GM19397 (cell line): ENCODE measurements around the gene SYT17.

Experiments
- ATAC-seq: cut with Tn5 transposase; IDR thresholded peaks from one replicate; pipeline ENCODE4 v1.9.1; 2021; ENCODE audit warnings: mild to moderate bottlenecking, moderate library complexity; ENCODE audit not compliant: unreplicated experiment

SYT17 gene

DNA sequence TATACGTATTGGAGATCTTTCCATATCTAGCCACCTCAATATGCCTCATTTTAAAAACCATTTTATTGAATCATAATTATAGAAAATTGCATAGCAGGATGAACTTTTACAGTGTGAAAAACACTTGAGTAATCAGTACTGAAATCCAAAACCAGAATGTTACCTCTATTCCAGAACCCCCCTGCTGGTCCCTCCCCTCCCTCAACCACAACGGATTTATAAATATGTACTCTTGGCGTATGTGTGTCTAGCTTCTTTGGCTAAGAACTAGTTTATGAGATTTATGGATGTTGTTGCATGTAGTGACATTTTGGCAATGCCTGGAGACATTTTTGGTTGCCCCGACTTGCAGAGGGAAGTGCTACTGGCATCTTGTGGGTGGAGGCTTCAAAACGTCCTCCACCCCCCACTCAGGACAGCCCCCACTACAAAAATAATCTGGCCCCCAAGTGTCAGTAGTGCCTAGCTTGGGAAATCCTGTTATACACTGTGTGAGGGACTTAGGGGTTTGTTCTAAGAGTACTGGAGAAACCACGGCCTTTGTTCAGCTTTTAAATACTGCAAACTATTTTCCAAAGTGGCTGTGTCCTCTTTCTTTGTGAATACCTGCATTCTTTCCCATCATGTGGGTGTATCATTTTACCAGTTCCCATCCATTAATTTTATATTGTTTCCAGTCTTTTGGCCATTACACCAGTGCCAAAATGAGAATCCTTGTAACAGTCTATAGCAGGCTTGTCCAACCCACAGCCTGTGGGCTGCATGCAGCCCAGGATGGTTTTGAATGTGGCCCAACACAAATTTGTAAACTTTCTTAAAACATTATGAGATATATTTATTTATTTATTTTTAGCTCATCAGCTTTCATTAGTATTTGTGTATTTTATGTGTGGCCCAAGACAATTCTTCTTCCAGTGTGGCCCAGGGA, 30.6 kb upstream of the SYT17 start:
- no peak for ATAC-seq

- ATAC-seq = no peak
Measured at GRCh38 chr16:19138601-19139000, 29.4 kb upstream of the SYT17 start.

DNA sequence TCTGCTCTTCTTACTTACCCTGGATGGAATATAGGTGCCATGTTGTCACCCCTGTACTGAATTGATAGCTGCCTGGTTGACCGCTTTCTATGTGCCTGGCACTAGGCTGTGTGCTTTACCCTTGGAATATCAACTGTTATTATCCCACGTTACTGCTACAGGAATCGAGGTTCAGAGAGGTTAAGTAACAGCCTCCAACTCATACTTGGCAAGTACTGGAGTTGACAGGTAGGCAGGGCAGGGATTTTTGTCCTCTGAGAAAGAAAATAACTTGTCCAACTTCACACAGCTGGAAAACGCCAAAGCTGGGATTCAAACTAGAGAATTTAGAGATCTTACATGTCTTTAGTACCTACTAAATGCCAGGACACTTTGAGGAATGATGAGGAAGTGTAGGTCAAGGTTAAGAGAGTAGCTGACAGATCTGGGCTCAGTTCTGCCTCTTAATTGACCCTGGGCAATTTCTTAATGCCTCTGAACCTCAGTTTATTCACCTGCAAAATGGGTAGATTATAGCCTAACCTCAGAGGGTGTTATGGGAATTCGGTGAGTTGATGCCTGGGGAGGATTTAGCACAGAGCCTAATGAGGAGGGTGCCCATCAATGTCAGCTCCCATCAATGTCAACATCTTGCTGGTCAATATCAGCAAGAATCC, 28.5 kb upstream of the SYT17 start:
- ATAC-seq = no peak

GRCh38 chr16:19140396-19140795, 27.6 kb upstream of the SYT17 start:
- ATAC-seq = no peak

- no peak for ATAC-seq
Measured at GRCh38 chr16:19142939-19143598, 25.0 kb upstream of the SYT17 start.

DNA sequence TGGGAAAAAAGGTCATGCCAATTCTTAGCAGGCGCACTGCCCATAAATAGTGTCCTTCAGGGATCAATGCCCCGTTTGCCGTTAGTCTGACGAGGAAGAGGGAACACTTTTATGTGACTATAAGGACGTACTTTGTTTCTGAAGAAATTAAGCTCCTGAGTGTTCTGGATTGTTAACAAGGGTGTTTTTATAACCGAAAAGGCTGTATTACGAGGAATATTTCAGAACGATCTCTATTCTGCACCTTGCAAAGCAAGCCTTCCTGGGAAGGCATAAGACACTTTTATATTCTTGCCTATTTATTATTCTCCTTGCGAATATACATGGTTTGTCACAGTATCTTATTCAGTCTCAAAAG, 24.5 kb upstream of the SYT17 start:
- no peak for ATAC-seq

DNA sequence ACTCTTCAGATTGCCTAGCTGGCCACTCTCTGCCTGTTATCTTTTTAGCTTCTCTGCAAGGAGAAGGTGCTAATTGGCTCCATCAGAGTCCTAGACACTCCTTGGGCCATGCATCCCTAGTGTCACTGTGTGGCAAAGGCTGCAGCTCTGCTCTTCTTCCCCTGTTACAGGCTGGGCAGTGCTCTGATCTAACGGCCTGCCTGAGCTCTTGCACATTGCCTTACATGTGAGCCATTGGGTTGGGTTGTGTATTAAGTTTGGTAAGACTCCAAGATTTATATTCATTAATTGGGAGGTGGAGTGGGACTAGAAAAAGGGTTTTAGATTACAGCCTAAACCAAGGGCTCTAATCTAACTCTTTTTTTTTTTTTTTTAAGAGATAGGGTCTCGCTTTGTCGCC, 23.0 kb upstream of the SYT17 start:
- no peak for ATAC-seq

GRCh38 chr16:19147126-19147525, 20.9 kb upstream of the SYT17 start:
- ATAC-seq = no peak

DNA sequence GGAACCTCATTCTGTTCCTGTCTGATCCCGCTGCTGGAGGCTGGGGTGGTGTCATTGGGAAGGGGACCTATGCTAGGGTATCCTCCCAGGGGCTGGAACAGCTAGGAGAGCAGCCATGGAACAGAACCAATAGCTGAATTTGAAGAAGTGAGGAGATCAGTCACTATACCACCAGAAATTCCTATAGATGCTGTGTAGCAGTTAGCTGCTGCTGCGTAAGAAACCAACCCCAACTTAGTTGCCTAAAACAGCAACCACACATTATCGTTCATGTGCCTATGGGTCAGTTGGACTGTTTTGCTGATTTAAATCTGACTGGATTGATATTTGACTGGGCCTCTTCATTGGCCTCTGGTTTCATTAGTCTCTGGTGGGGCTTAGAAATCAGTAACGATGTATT, 20.4 kb upstream of the SYT17 start:
- ATAC-seq = no peak

- no peak for ATAC-seq
Measured at GRCh38 chr16:19148189-19148588, 19.9 kb upstream of the SYT17 start.

DNA sequence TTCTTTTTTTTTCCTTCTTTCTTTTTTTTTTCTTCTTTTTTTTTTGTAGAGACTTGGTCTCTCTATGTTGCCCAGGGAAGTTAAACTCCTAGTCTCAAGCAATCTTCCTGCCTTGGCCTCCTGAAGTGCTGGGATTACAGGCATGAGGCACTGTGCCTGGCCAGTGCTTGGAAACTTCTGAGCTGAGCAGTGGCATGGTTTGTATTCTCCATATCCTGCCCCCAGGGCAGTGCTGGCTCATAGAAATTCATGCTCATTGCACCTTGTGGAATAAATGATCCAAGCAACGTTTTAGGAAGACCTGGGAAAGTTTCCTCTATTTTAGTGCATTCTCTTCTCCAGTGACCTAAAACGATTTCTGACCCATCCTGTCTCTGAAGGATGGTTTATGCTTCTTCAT, 16.7 kb upstream of the SYT17 start:
- ATAC-seq = no peak

GRCh38 chr16:19152042-19152441, 16.0 kb upstream of the SYT17 start:
- ATAC-seq = no peak

GRCh38 chr16:19153876-19154275, 14.2 kb upstream of the SYT17 start:
- no peak for ATAC-seq

DNA sequence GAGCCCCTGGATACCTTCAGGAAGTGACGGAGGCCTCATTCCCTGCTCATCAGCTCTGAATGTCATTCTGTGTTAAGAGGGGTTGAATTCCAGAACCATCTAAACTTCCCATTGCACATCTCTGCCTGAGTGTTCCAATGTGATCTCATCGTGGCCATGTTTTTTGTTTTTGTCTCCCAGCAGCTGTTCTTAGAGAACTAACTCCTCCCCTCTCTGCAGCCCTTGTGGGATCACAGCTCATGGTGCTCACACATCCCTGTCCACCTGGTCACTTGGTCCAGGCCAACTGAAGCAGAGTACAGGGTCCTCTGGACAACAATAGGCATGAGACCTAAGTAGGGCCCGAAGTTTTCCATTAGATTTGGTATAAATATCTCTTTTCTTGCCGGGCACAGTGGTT, 6.0 kb upstream of the SYT17 start:
- no peak for ATAC-seq

GRCh38 chr16:19163215-19163614, 4.8 kb upstream of the SYT17 start:
- no peak for ATAC-seq

- ATAC-seq = no peak
Measured at GRCh38 chr16:19164285-19164684, 3.8 kb upstream of the SYT17 start.

DNA sequence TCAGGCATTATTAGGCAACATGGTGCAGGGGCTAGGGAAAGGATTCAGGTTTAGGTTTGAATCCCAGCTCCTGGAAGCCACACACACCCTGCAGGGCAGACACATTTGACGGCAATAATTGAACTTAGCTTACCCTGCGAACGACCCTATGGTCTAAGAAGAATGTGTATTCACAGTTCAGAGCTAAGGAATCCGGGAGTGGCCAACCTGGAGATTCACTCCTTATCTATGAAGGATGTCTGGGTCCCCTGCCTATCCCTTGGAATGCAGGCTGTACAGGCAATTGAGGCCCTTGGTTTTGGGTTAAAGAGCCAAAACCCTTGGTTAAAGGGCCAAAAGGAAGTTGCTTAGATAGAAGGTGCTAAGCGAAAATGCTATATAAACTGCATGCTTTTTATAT, 2.9 kb upstream of the SYT17 start:
- no peak for ATAC-seq

DNA sequence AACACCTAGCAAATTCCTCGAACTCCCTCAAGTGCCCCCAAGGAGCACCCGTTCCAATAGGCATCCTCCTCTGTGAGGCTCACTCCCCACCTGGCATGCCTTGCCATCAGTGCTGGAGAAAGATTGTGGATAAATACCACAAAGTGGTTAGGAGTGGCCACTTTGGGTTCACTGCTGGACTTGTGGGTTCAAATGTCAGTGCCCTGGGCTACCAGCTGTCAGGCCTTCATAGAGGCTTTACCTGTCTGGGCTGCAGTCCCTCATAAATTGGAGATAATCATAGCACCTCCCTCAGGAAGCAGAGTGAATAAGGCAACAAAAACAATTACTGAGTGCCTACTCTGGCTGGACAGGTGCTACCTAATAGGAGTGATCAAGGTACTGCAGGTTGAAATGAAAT, 1.5 kb upstream of the SYT17 start:
- no peak for ATAC-seq

DNA sequence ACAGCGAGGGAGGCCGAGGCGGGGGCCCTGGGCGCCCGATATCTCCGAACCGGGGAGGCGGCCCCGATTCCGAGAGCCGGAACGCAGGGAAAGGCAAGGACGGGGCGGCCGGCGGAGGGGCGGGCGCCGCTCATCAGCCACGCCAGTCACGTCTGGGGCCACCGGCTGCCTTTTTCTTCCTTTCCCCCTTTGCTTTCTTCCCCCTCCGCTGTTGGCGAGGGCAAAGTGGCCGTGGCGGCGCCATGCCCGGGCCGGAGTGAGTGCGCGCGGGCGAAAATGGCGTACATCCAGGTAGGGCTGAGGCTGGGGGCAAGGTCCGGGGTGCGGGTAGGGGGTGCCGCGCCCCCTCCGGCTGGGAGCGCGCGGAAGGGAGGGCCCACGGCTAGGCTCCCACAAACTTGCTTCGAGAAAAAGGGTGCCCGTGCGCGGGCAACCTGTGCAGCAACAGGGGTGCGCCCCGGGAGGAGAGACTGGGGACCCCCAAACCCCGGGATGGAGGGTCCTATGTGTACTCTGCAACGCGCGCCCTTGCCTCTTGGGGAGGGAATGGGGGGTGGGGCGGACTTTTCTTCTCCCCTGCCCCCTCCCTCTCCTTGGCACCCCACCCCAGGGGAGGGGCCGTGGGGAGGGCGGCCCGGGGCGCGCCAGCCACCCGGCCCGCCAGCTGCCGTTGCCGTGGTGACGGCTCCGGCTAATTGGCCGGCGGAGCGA, 486 bp downstream of the SYT17 start:
- ATAC-seq = no peak

- no peak for ATAC-seq
Measured at GRCh38 chr16:19169082-19169639, 1.1 kb downstream of the SYT17 start.

DNA sequence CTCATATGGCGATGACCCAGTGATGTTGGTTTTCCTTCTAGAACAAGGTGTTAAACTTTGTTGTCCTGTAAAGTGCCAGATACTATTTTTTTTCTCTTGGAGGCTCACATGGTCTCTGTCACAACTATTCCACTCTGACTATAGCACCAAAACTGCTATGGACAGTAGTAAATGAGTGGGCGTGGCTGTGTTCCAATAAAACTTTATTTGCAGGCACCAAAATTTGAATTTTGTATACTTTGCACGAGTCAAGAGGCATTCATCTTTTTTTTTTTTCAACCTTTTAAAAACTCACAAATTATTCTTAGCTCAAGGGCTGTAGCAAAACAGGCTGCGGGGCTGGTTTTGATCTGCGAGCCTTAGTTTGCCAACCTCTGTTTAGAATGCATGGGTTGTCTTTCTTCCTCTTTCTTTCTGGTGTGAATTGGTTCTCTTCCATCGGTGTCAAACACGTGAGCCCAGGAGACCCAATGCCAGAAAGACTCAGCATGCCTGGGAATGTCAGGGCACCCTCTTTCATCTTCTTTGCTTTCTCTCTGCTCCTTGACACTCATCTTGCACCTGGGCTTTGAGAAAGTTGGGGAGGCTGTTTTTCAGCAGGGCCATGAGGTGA, 2.1 kb downstream of the SYT17 start:
- ATAC-seq = no peak
